WERI-Rb-1 (cell line): ENCODE data around the gene VKORC1.

Experiments used
- DNase-seq: peaks from one replicate; pipeline ENCODE4 v3.0.0-alpha.2; 2020
- H3K27ac ChIP-seq: fragments of 250-450 bp; sonication (Bioruptor Pico); 2 replicates; pipeline ENCODE4 v1.5.1; 2020; ENCODE audit warnings: mild to moderate bottlenecking, moderate library complexity
- H3K27me3 ChIP-seq: fragments of 250-450 bp; sonication (Bioruptor Pico); 2 replicates; pipeline ENCODE4 v1.5.1; 2021; ENCODE audit warnings: mild to moderate bottlenecking, low read depth, moderate library complexity; ENCODE audit not compliant: insufficient read depth, severe bottlenecking
- H3K36me3 ChIP-seq: fragments of 250-450 bp; sonication (Bioruptor Pico); 2 replicates; pipeline ENCODE4 v1.5.1; 2020; ENCODE audit warnings: mild to moderate bottlenecking, moderate library complexity
- H3K4me3 ChIP-seq: 2 replicates; pipeline ENCODE4 v1.5.1; 2011; ENCODE audit warnings: low read depth, mild to moderate bottlenecking, control low read depth, low read length
- H3K9me3 ChIP-seq: fragments of 250-450 bp; sonication (Bioruptor Pico); 2 replicates; pipeline ENCODE4 v1.5.1; 2021; ENCODE audit warnings: mild to moderate bottlenecking, moderate library complexity; ENCODE audit not compliant: severe bottlenecking
- TF ChIP-seq, protein P1 (sequence below): IDR thresholded peaks from 2 replicates; pipeline ENCODE4 v1.5.1; 2011; ENCODE audit warnings: low read depth, mild to moderate bottlenecking, control low read depth, inconsistent platforms, low read length

VKORC1 gene

GRCh38 chr16:31083081-31083480, 11.5 kb downstream of the VKORC1 start:
- H3K27me3 ChIP-seq = no peaks in the 10 kb centered on the region
- H3K36me3 ChIP-seq = peaks cover 57% of the 10 kb centered on the region
- H3K9me3 ChIP-seq = no peaks in the 10 kb centered on the region
- no peak overlapping the region for H3K27ac ChIP-seq
- DNase-seq = no peak
- no peak overlapping the region for H3K4me3 ChIP-seq
- TF ChIP-seq, protein P1, sequence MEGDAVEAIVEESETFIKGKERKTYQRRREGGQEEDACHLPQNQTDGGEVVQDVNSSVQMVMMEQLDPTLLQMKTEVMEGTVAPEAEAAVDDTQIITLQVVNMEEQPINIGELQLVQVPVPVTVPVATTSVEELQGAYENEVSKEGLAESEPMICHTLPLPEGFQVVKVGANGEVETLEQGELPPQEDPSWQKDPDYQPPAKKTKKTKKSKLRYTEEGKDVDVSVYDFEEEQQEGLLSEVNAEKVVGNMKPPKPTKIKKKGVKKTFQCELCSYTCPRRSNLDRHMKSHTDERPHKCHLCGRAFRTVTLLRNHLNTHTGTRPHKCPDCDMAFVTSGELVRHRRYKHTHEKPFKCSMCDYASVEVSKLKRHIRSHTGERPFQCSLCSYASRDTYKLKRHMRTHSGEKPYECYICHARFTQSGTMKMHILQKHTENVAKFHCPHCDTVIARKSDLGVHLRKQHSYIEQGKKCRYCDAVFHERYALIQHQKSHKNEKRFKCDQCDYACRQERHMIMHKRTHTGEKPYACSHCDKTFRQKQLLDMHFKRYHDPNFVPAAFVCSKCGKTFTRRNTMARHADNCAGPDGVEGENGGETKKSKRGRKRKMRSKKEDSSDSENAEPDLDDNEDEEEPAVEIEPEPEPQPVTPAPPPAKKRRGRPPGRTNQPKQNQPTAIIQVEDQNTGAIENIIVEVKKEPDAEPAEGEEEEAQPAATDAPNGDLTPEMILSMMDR = no peak

DNA sequence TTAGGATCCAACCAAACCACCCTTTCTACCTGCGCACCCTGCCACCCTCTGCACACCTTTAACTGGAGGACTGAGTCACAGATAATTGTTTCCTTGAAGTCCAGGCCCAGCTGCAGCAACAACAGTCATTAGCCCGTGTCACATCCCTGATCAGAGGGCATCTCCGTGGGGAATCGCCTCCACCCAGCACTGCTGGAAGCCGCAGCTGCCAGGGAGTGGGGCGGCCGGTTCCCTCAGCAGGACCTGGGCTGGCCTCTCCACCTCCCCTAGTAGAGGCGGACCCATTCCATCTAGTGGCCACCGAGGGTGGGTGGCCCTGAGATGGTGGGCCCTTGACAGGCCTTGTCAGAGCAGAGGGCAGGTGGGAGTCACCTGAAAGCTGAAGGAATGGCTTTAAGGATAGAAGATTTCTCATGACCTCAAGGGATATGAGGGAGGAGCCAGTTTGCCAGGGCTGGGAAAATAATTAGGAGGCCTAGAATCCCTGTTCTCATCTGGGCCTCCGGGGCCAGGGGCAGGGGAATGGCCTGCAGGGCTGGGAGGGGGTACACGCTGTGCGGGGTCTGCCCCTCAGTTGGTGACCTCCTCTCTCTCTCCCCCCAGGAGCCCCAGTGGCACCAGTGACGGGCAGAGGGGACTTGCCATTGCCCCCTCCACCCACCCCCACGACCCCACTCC, 12.1 kb downstream of the VKORC1 start:
- no peak overlapping the region for H3K4me3 ChIP-seq
- H3K36me3 ChIP-seq = peaks cover 63% of the 10 kb centered on the region
- no peaks in the 10 kb centered on the region for H3K27me3 ChIP-seq
- TF ChIP-seq, protein P1 = no peak
- no peak for DNase-seq
- no peaks in the 10 kb centered on the region for H3K9me3 ChIP-seq
- H3K27ac ChIP-seq = no peak overlapping the region

GRCh38 chr16:31081428-31082351, 12.9 kb downstream of the VKORC1 start:
- no peaks in the 10 kb centered on the region for H3K9me3 ChIP-seq
- no peak for DNase-seq
- no peaks in the 10 kb centered on the region for H3K27me3 ChIP-seq
- peaks cover 67% of the 10 kb centered on the region for H3K36me3 ChIP-seq
- H3K4me3 ChIP-seq = no peak overlapping the region
- TF ChIP-seq, protein P1 = no peak
- H3K27ac ChIP-seq = no peak overlapping the region

DNA sequence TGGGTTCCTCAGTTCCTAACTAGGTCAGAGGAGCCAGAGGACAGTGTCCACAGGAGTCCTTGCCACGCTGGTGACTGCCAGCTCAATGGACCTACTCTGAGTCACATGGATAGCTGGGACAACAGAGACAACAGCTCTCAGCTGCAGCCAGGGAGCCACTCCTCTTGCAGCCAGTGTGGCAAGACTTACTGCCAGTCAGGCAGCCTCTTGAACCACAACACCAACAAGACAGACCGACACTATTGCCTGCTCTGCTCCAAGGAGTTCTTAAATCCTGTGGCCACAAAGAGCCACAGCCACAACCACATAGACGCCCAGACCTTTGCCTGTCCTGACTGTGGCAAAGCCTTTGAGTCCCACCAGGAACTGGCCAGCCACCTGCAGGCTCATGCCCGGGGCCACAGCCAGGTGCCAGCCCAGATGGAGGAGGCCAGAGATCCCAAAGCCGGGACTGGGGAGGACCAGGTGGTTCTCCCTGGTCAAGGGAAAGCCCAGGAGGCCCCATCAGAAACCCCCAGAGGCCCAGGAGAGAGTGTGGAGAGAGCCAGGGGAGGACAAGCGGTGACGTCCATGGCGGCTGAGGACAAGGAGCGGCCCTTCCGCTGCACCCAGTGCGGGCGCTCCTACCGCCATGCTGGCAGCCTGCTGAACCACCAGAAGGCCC, 13.7 kb downstream of the VKORC1 start:
- Histone ChIP-seq H3K36me3 (peaks cover 75% of the 10 kb centered on the region), H3K27ac (no peak overlapping the region), H3K4me3 (no peak overlapping the region), H3K27me3 (no peaks in the 10 kb centered on the region), H3K9me3 (no peaks in the 10 kb centered on the region)
- TF ChIP-seq, protein P1 = no peak
- DNase-seq = no peak

DNA sequence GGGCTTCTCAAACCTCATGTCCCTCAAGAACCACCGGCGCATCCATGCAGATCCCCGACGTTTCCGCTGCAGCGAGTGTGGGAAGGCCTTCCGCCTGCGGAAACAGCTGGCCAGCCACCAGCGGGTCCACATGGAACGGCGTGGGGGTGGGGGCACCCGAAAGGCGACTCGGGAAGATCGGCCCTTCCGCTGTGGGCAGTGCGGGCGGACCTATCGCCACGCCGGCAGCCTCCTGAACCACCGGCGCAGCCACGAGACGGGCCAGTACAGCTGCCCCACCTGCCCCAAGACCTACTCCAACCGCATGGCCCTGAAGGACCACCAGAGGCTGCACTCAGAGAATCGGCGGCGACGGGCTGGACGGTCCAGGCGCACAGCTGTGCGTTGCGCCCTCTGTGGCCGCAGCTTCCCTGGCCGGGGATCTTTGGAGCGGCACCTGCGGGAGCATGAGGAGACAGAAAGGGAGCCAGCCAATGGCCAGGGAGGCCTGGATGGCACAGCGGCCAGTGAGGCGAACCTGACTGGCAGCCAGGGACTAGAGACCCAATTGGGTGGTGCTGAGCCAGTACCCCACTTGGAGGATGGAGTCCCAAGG, 14.5 kb downstream of the VKORC1 start:
- DNase-seq = no peak
- Histone ChIP-seq H3K27ac (no peak overlapping the region), H3K36me3 (peaks cover 76% of the 10 kb centered on the region), H3K9me3 (no peaks in the 10 kb centered on the region), H3K4me3 (no peak overlapping the region), H3K27me3 (no peaks in the 10 kb centered on the region)
- TF ChIP-seq, protein P1 = no peak
